ENCODE results near the gene FRS3.

Gene FRS3

GRCh38 chr6:41747256-41748101 is 32.2 kb downstream of the FRS3 start, which contains the start of gene PGC:
TSS of gene PGC (minus strand) at chr6:41747397. CDS start at chr6:41747334, 63 bp downstream.
- no peak within 1 kb of the TSS for H3K4me3 ChIP-seq (ENCODE audit: low read depth, low read length)
- no peak for TF ChIP-seq CTCF (IDR thresholded peaks at IDR 0.05; ENCODE audit: borderline replicate concordance, insufficient read depth, low read depth, low read length)

- no peak for TF ChIP-seq CTCF (IDR thresholded peaks at IDR 0.05; ENCODE audit: borderline replicate concordance, insufficient read depth, low read depth, low read length)
- no peak overlapping the region for H3K4me3 ChIP-seq (ENCODE audit: low read depth, low read length)
Measured at GRCh38 chr6:41746107-41746506, 33.6 kb downstream of the FRS3 start.

GRCh38 chr6:41744236-41744787 is 35.4 kb downstream of the FRS3 start:
- no peak for TF ChIP-seq CTCF (IDR thresholded peaks at IDR 0.05; ENCODE audit: borderline replicate concordance, insufficient read depth, low read depth, low read length)

GRCh38 chr6:41743406-41744235 is 36.1 kb downstream of the FRS3 start:
- TF ChIP-seq CTCF (IDR thresholded peaks at IDR 0.05; ENCODE audit: borderline replicate concordance, insufficient read depth, low read depth, low read length) = no peak
- H3K4me3 ChIP-seq (ENCODE audit: low read depth, low read length) = no peak overlapping the region

More at GRCh38 chr6:41744236-41744787, 35.4 kb downstream of the FRS3 start:
- no peak overlapping the region for H3K4me3 ChIP-seq (ENCODE audit: low read depth, low read length)

- TF ChIP-seq CTCF (IDR thresholded peaks at IDR 0.05; ENCODE audit: borderline replicate concordance, insufficient read depth, low read depth, low read length) = no peak
- no peak overlapping the region for H3K4me3 ChIP-seq (ENCODE audit: low read depth, low read length)
Measured at GRCh38 chr6:41741625-41742490, 37.8 kb downstream of the FRS3 start.

- no peak for TF ChIP-seq CTCF (IDR thresholded peaks at IDR 0.05; ENCODE audit: borderline replicate concordance, insufficient read depth, low read depth, low read length)
- no peak overlapping the region for H3K4me3 ChIP-seq (ENCODE audit: low read depth, low read length)
Measured at GRCh38 chr6:41740366-41741162, 39.1 kb downstream of the FRS3 start.
